Mesenchymal stem cell (in vitro differentiated cells and primary cell): ENCODE measurements around the gene HES1.

Source experiments
- DNase-seq: peaks from one replicate; pipeline ENCODE4 v3.0.0-alpha.2; 2013
- H2AFZ ChIP-seq: one replicate; pipeline ENCODE4 v1.6.1; 2013; ENCODE audit warnings: low read depth, mild to moderate bottlenecking, control low read depth, inconsistent platforms, low read length, moderate library complexity
- H2AK5ac ChIP-seq: 2 replicates; pipeline ENCODE4 v1.6.1; 2013; ENCODE audit warnings: low read length, moderate library complexity, mild to moderate bottlenecking, inconsistent platforms; ENCODE audit not compliant: severe bottlenecking
- H2BK120ac ChIP-seq: one replicate; pipeline ENCODE4 v1.6.1; 2013; ENCODE audit warnings: low read depth, mild to moderate bottlenecking, inconsistent platforms, low read length, moderate library complexity
- H2BK12ac ChIP-seq, 2 experiments: one replicate each; pipeline ENCODE4 v1.6.1; 2013; ENCODE audit warnings: inconsistent platforms in 2 of 2, low read length in 2 of 2, mild to moderate bottlenecking in 2 of 2, moderate library complexity in 2 of 2, control low read depth in 1 of 2
- H2BK15ac ChIP-seq: one replicate; pipeline ENCODE4 v1.6.1; 2013; ENCODE audit warnings: mild to moderate bottlenecking, low read depth, inconsistent platforms; ENCODE audit not compliant: poor library complexity, severe bottlenecking
- H2BK5ac ChIP-seq: 2 replicates; pipeline ENCODE4 v1.6.1; 2013; ENCODE audit warnings: low read depth, mild to moderate bottlenecking, low read length, control low read depth, inconsistent platforms; ENCODE audit not compliant: poor library complexity, severe bottlenecking
- H3K14ac ChIP-seq, 2 experiments: one replicate each; pipeline ENCODE4 v1.6.1; 2013; ENCODE audit warnings: inconsistent platforms in 2 of 2, low read length in 2 of 2, control low read depth in 1 of 2, mild to moderate bottlenecking in 1 of 2, moderate library complexity in 1 of 2
- H3K18ac ChIP-seq, 2 experiments: one replicate each; pipeline ENCODE4 v1.6.1; 2013; ENCODE audit warnings: inconsistent platforms in 2 of 2, low read length in 2 of 2, control low read depth in 1 of 2, low read depth in 1 of 2, mild to moderate bottlenecking in 1 of 2
- H3K23ac ChIP-seq, 2 experiments: one replicate each; pipeline ENCODE4 v1.6.1; 2013; ENCODE audit warnings: inconsistent platforms in 2 of 2, low read length in 2 of 2, mild to moderate bottlenecking in 2 of 2, moderate library complexity in 2 of 2, control low read depth in 1 of 2
- H3K27ac ChIP-seq: 2 replicates; pipeline ENCODE4 v1.5.1; 2013; ENCODE audit warnings: mild to moderate bottlenecking, moderate library complexity, low read length, control low read depth, inconsistent platforms; ENCODE audit not compliant: poor library complexity, severe bottlenecking
- H3K27me3 ChIP-seq, 2 experiments: 2 replicates each; pipeline versions ENCODE4 v1.6.1 to v1.7.0; 2013; ENCODE audit warnings: low read length in 2 of 2, mild to moderate bottlenecking in 2 of 2, moderate library complexity in 2 of 2, control low read depth in 1 of 2, inconsistent platforms in 1 of 2; ENCODE audit not compliant: control insufficient read depth in 1 of 2, insufficient read depth in 1 of 2
- H3K36me3 ChIP-seq, 2 experiments: 2 replicates each; pipeline versions ENCODE4 v1.6.1 to v1.7.0; 2013; ENCODE audit warnings: low read length in 2 of 2, control low read depth in 1 of 2, inconsistent platforms in 1 of 2, low read depth in 1 of 2, mild to moderate bottlenecking in 1 of 2; ENCODE audit not compliant: insufficient read depth in 2 of 2, control insufficient read depth in 1 of 2
- H3K4ac ChIP-seq, 2 experiments: one replicate each; pipeline ENCODE4 v1.6.1; 2013; ENCODE audit warnings: inconsistent platforms in 2 of 2, low read length in 2 of 2, mild to moderate bottlenecking in 2 of 2, moderate library complexity in 2 of 2, control low read depth in 1 of 2, low read depth in 1 of 2
- H3K4me1 ChIP-seq: 2 replicates; pipeline ENCODE4 v1.6.1; 2013; ENCODE audit warnings: low read depth, low read length, control low read depth; ENCODE audit not compliant: control insufficient read depth, insufficient read depth
- H3K4me2 ChIP-seq: 2 replicates; pipeline ENCODE4 v1.6.1; 2013; ENCODE audit warnings: low read length, mild to moderate bottlenecking, inconsistent platforms; ENCODE audit not compliant: poor library complexity, severe bottlenecking
- H3K4me3 ChIP-seq, 2 experiments: 2 replicates each; pipeline versions ENCODE4 v1.5.1 to v1.7.0; 2013; ENCODE audit warnings: low read length in 2 of 2, mild to moderate bottlenecking in 2 of 2, control low read depth in 1 of 2, low read depth in 1 of 2; ENCODE audit not compliant: insufficient read depth in 1 of 2
- H3K79me1 ChIP-seq: replicated peaks from 2 replicates; pipeline ENCODE4 v1.6.1; 2013; ENCODE audit warnings: mild to moderate bottlenecking, control low read depth, low read length, inconsistent platforms; ENCODE audit not compliant: poor library complexity, severe bottlenecking
- H3K9ac ChIP-seq: 2 replicates; pipeline ENCODE4 v1.7.0; 2013; ENCODE audit warnings: mild to moderate bottlenecking, low read length, moderate library complexity
- H3K9me3 ChIP-seq: 2 replicates; pipeline ENCODE4 v1.7.0; 2013; ENCODE audit warnings: mild to moderate bottlenecking, low read length; ENCODE audit not compliant: control insufficient read depth
- H4K8ac ChIP-seq: one replicate; pipeline ENCODE4 v1.6.1; 2013; ENCODE audit warnings: inconsistent platforms, mild to moderate bottlenecking, low read length, moderate library complexity
- H4K91ac ChIP-seq: one replicate; pipeline ENCODE4 v1.6.1; 2013; ENCODE audit warnings: mild to moderate bottlenecking, low read length, inconsistent platforms
- WGBS: methylation state at CpG from one replicate; pipeline ENCODE4 v1.1.7; 2013; ENCODE audit warnings: mixed read lengths; 5-methylcytosine and 5-hydroxymethylcytosine counted together

Gene HES1

GRCh38 chr3:194107107-194107506 lies 28.8 kb upstream of the HES1 start:
- Histone ChIP-seq H3K9ac (no peak overlapping the region), H3K14ac (no peak overlapping the region), H3K4me3 (no peak overlapping the region), H2BK15ac (no peak overlapping the region), H3K36me3 (no peaks in the 10 kb centered on the region), H3K4me1 (peaks cover 13% of the 10 kb centered on the region), H3K27ac (no peak overlapping the region), H3K23ac (no peak overlapping the region), H3K4ac (no peak overlapping the region), H3K9me3 (no peaks in the 10 kb centered on the region), H4K91ac (no peak overlapping the region), H3K4me2 (no peak overlapping the region), H2AK5ac (no peak overlapping the region), H2AFZ (no peak overlapping the region), H2BK12ac (no peak overlapping the region), H4K8ac (no peak overlapping the region), H2BK120ac (no peak overlapping the region), H2BK5ac (no peak overlapping the region), H3K27me3 (peaks cover 32 to 77% of the 10 kb centered on the region in 2 experiments), H3K79me1 (no peaks in the 10 kb centered on the region), H3K18ac (no peak overlapping the region)
- WGBS, result no CpG with 5 or more reads among the region's 1 CpG
- no peak for DNase-seq

GRCh38 chr3:194109192-194109863 lies 26.6 kb upstream of the HES1 start:
- H2AFZ ChIP-seq, result no peak overlapping the region
- H3K4ac ChIP-seq, result no peak overlapping the region
- H3K18ac ChIP-seq, result no peak overlapping the region
- H2BK15ac ChIP-seq, result no peak overlapping the region
- no peaks in the 10 kb centered on the region for H3K79me1 ChIP-seq
- H2BK5ac ChIP-seq, result no peak overlapping the region
- H3K36me3 ChIP-seq, result no peaks in the 10 kb centered on the region
- H3K4me2 ChIP-seq, result no peak overlapping the region
- H3K9ac ChIP-seq, result no peak overlapping the region
- H3K14ac ChIP-seq, result no peak overlapping the region
- H2AK5ac ChIP-seq, result no peak overlapping the region
- no peak overlapping the region for H3K4me3 ChIP-seq
- H4K8ac ChIP-seq, result no peak overlapping the region
- no peak overlapping the region for H2BK12ac ChIP-seq
- H4K91ac ChIP-seq, result no peak overlapping the region
- H3K23ac ChIP-seq, result no peak overlapping the region
- peak; percentile 66 for DNase-seq
- H3K9me3 ChIP-seq, result no peaks in the 10 kb centered on the region
- no peak overlapping the region for H3K27ac ChIP-seq
- 58% methylated on average over 3 of the region's 3 CpGs for whole genome bisulfite sequencing
- peaks cover 22 to 58% of the 10 kb centered on the region in 2 experiments for H3K27me3 ChIP-seq
- no peak overlapping the region for H2BK120ac ChIP-seq
- peaks cover 14% of the 10 kb centered on the region for H3K4me1 ChIP-seq

- no peak overlapping the region for H2AK5ac ChIP-seq
- H3K27me3 ChIP-seq, result peaks cover 11 to 56% of the 10 kb centered on the region in 2 experiments
- H2BK12ac ChIP-seq, result no peak overlapping the region
- H3K14ac ChIP-seq, result no peak overlapping the region
- no peak overlapping the region for H2BK15ac ChIP-seq
- no peak overlapping the region for H4K91ac ChIP-seq
- no peak for DNase-seq
- H3K18ac ChIP-seq, result no peak overlapping the region
- H3K79me1 ChIP-seq, result no peaks in the 10 kb centered on the region
- no peak overlapping the region for H3K4me2 ChIP-seq
- H3K4ac ChIP-seq, result no peak overlapping the region
- peaks cover 10% of the 10 kb centered on the region for H3K4me1 ChIP-seq
- H3K4me3 ChIP-seq, result no peak overlapping the region
- no peaks in the 10 kb centered on the region for H3K9me3 ChIP-seq
- H3K36me3 ChIP-seq, result no peaks in the 10 kb centered on the region
- no peak overlapping the region for H3K9ac ChIP-seq
- WGBS, result 95% methylated on average over 7 of the region's 9 CpGs
- no peak overlapping the region for H4K8ac ChIP-seq
- H2BK5ac ChIP-seq, result no peak overlapping the region
- no peak overlapping the region for H3K27ac ChIP-seq
- H2AFZ ChIP-seq, result no peak overlapping the region
- no peak overlapping the region for H3K23ac ChIP-seq
- no peak overlapping the region for H2BK120ac ChIP-seq
Observed at GRCh38 chr3:194110483-194110882, 25.5 kb upstream of the HES1 start.

GRCh38 chr3:194111336-194111735 lies 24.6 kb upstream of the HES1 start:
- H3K14ac ChIP-seq, result no peak overlapping the region
- no peak overlapping the region for H4K91ac ChIP-seq
- H3K23ac ChIP-seq, result no peak overlapping the region
- no peak overlapping the region for H3K4me2 ChIP-seq
- H3K4ac ChIP-seq, result no peak overlapping the region
- H3K9me3 ChIP-seq, result no peaks in the 10 kb centered on the region
- H3K36me3 ChIP-seq, result no peaks in the 10 kb centered on the region
- H3K9ac ChIP-seq, result no peak overlapping the region
- H2BK5ac ChIP-seq, result no peak overlapping the region
- no peak overlapping the region for H2BK15ac ChIP-seq
- no peak overlapping the region for H3K4me3 ChIP-seq
- H3K79me1 ChIP-seq, result no peaks in the 10 kb centered on the region
- no peak overlapping the region for H4K8ac ChIP-seq
- no peak for DNase-seq
- no peak overlapping the region for H2AFZ ChIP-seq
- WGBS, result 93% methylated on average over 3 of the region's 4 CpGs
- H2AK5ac ChIP-seq, result no peak overlapping the region
- H2BK12ac ChIP-seq, result no peak overlapping the region
- H3K4me1 ChIP-seq, result peaks cover 10% of the 10 kb centered on the region
- no peak overlapping the region for H3K18ac ChIP-seq
- peaks cover 5 to 53% of the 10 kb centered on the region in 2 experiments for H3K27me3 ChIP-seq
- H2BK120ac ChIP-seq, result no peak overlapping the region
- no peak overlapping the region for H3K27ac ChIP-seq
